B cell (primary cell): ENCODE measurements around the gene NFILZ. TPM values are rescaled to one million over a fixed set of nuclear protein-coding genes. Genes with fewer than 3 reads are reported as not detected.

ENCODE experiments used
- ATAC-seq: fragments of 200-7000 bp; cut with Tn5 transposase; one replicate; pipeline ENCODE4 v1.10.0; 2021; ENCODE audit warnings: low read depth, mild to moderate bottlenecking, moderate number of reproducible peaks, moderate library complexity
- CTCF ChIA-PET: fragments of 350-600 bp; sonication (Branson Sonifier 250); formaldehyde crosslinking; loops from one replicate; lab custom pipeline; 2021; ENCODE audit warnings: antibody characterized with exemption, inconsistent platforms; lab: Charles Lee
- POLR2A ChIA-PET: fragments of 350-600 bp; sonication (Branson Sonifier 250); formaldehyde crosslinking; loops from one replicate; lab custom pipeline; 2021; ENCODE audit warnings: antibody characterized with exemption; lab: Charles Lee
- DNase-seq: peaks from one replicate; pipeline ENCODE4 v3.0.0; 2013
- H2AFZ ChIP-seq: 2 replicates; pipeline ENCODE4 v1.6.1; 2012; ENCODE audit warnings: mild to moderate bottlenecking, low read depth, low read length; ENCODE audit not compliant: insufficient read depth, poor library complexity, severe bottlenecking
- H3K27ac ChIP-seq, 2 donors: 1 replicate in 1 of 2; 2 replicates in 1 of 2; pipeline ENCODE4 v1.5.1; 2012 to 2013; ENCODE audit warnings: low read length in 2 of 2, mild to moderate bottlenecking in 2 of 2, moderate library complexity in 1 of 2
- H3K27me3 ChIP-seq, 4 experiments: fragments of 200-600 bp in 1 of 4; sonication (generic) in 1 of 4; replicated peaks in 1 of 4; 1 replicate in 2 of 4; 2 replicates in 2 of 4; pipeline versions ENCODE4 v1.6.1 to v1.7.0; 2013 to 2016; ENCODE audit warnings: low read length in 3 of 4, mild to moderate bottlenecking in 2 of 4, mixed read lengths in 1 of 4, moderate library complexity in 1 of 4; ENCODE audit not compliant: insufficient read depth in 4 of 4, control insufficient read depth in 3 of 4; ENCODE audit errors: control extremely low read depth in 1 of 4
- H3K36me3 ChIP-seq, 2 experiments: replicated peaks in 1 of 2; 1 replicate in 1 of 2; 2 replicates in 1 of 2; pipeline versions ENCODE4 v1.6.1 to v1.7.1; 2013; ENCODE audit warnings: low read length in 1 of 2; ENCODE audit not compliant: insufficient read depth in 2 of 2, control insufficient read depth in 1 of 2; ENCODE audit errors: control extremely low read depth in 1 of 2, extremely low read depth in 1 of 2
- H3K4me1 ChIP-seq, 2 donors: fragments of 200-600 bp in 1 of 2; sonication (generic) in 1 of 2; 1 replicate in 1 of 2; 2 replicates in 1 of 2; pipeline versions ENCODE4 v1.5.1 to v1.6.1; 2013 to 2017; ENCODE audit warnings: low read length in 2 of 2; ENCODE audit not compliant: control insufficient read depth in 2 of 2, insufficient read depth in 2 of 2
- H3K4me2 ChIP-seq: replicated peaks from 2 replicates; pipeline ENCODE3; 2012; ENCODE audit warnings: mild to moderate bottlenecking, low read depth, low read length; ENCODE audit not compliant: poor library complexity, severe bottlenecking
- H3K4me3 ChIP-seq, 5 experiments: fragments of 200-600 bp in 1 of 5; sonication (generic) in 1 of 5; 1 replicate in 3 of 5; 2 replicates in 2 of 5; pipeline versions ENCODE4 v1.5.1 to v1.7.0; 2011 to 2016; ENCODE audit warnings: low read length in 4 of 5, mild to moderate bottlenecking in 4 of 5, low read depth in 2 of 5, control low read depth in 1 of 5, moderate library complexity in 1 of 5; ENCODE audit not compliant: insufficient read depth in 1 of 5; ENCODE audit errors: control extremely low read depth in 1 of 5, extremely low read depth in 1 of 5
- H3K79me2 ChIP-seq: fragments of 200-600 bp; sonication (generic); one replicate; pipeline ENCODE4 v1.6.0; 2016; ENCODE audit warnings: low read length; ENCODE audit not compliant: control insufficient read depth, insufficient read depth
- H3K9ac ChIP-seq: fragments of 200-600 bp; sonication (generic); 2 replicates; pipeline ENCODE4 v1.6.1; 2017; ENCODE audit warnings: mild to moderate bottlenecking, low read length, moderate library complexity
- H3K9me3 ChIP-seq, 3 donors: one replicate each; pipeline versions ENCODE4 v1.6.1 to v1.7.1; 2013; ENCODE audit warnings: low read length in 2 of 3; ENCODE audit not compliant: control insufficient read depth in 2 of 3, insufficient read depth in 1 of 3; ENCODE audit errors: control extremely low read depth in 1 of 3
- H4K20me1 ChIP-seq: 2 replicates; pipeline ENCODE4 v1.6.0; 2012; ENCODE audit warnings: mild to moderate bottlenecking, low read length; ENCODE audit not compliant: insufficient read depth, control insufficient read depth, poor library complexity, severe bottlenecking
- H3K27ac Mint-ChIP-seq: one replicate; pipeline ENCODE4 v1.8.0; 2021; ENCODE audit warnings: mixed read lengths
- H3K27me3 Mint-ChIP-seq: one replicate; pipeline ENCODE4 v1.8.0; 2021; ENCODE audit warnings: mixed read lengths
- H3K4me1 Mint-ChIP-seq: one replicate; pipeline ENCODE4 v1.8.0; 2021; ENCODE audit warnings: mixed read lengths
- H3K4me3 Mint-ChIP-seq: one replicate; pipeline ENCODE4 v1.8.0; 2021; ENCODE audit warnings: mixed read lengths
- H3K9me3 Mint-ChIP-seq: one replicate; pipeline ENCODE4 v1.8.0; 2022; ENCODE audit warnings: mixed read lengths; ENCODE audit not compliant: insufficient read depth
- EZH2 ChIP-seq: IDR thresholded peaks from 2 replicates; pipeline ENCODE4 v1.6.1; 2012; ENCODE audit warnings: borderline replicate concordance, low read depth, mild to moderate bottlenecking, moderate library complexity, low read length; ENCODE audit not compliant: insufficient read depth, poor library complexity, severe bottlenecking
- WGBS: methylation state at CpG from one replicate; pipeline ENCODE4 v1.1.5; 2013; ENCODE audit warnings: missing lambda C conversion rate; ENCODE audit not compliant: insufficient coverage; 5-methylcytosine and 5-hydroxymethylcytosine counted together
- intact Hi-C: fragments of 100-400 bp; cut with micrococcal nuclease; formaldehyde crosslinking; loops from one replicate; pipeline ENCODE4 v1.10.0; 2022
- polyA plus RNA-seq: library from polyadenylated mRNA; depleted of rRNA; stranded (reverse); fragments of >200 nt; gene quantifications from 2 replicates; pipeline ENCODE4 v1.2.3, GENCODE V29; 2012
- total RNA-seq, 2 donors: library from RNA; stranded (reverse); fragments of 120-200 nt in 1 of 2; gene quantifications; 1 replicate in 1 of 2; 2 replicates in 1 of 2; pipeline versions ENCODE4 v1.2.3 to v1.2.4, GENCODE V29; 2013 to 2022
- TF ChIP-seq, protein P1 (sequence below): fragments of 200-600 bp; IDR thresholded peaks from one replicate; pipeline ENCODE4 v1.8.0; 2022; ENCODE audit warnings: antibody characterized with exemption, mild to moderate bottlenecking

The NFILZ gene
- total and polyA plus RNA-seq, 2 donors (not counting 1 experiment from before 2014, with no cell fraction given) = not detected

DNA sequence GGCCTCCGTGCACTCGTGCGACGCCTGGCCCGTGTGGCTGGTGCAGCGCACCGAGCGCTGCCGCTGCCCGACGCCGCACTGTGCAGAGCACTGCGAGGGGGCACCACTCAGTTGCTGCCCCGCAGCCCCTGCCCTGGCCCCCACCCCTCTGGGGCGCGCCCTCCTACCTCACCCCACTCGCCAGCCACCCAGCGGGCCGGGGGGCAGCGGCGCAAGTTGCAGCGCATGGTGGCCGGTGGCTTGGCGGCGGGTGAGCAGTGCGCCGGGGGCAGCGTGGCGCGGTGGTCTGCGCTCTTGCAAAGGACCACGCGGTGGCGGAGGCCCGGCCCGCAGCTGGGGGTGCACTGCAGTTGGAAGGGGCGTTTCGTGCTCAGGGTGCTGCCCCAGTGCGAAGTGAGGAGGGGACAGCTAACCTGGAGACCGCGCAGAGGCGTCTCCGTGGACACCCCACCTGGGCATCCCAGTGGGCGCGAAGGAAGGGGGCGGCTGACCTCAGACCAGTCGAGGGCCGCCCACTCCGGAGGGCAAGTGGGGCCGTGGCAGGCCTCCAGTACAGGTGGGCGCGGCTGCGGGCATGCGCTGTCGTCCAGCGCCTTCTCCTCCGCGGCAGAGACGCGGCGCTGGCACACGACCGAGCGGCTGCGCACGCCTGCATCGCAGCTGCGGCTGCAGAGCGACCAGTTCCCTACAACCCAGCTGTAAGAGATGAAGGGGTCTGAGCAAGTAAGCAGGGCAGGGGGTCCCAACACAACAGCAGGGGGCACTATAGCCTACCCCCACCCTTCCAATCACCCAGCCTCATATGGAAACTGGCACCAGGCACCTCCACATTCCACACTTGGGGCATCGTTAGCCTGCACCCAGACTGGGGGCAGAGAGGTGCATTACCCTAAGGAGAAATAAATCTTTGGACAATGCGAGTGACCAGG, 45.2 kb upstream of the NFILZ start:
- 94% methylated on average over 66 of the region's 71 CpGs for WGBS
- CTCF ChIA-PET = interaction anchor here (0.8 to 2.0 kb wide), 2 partner anchors 42 to 232 kb away, joined by 3 to 8 read pairs; no protein-coding TSS in a partner anchor

More for the DNA sequence above, 45.2 kb upstream of the NFILZ start:
- H2AFZ ChIP-seq = no peak overlapping the region
- H3K27ac ChIP-seq = no peak overlapping the region
- no peaks in the 10 kb centered on the region for H3K9me3 Mint-ChIP-seq
- no peak overlapping the region for H3K4me2 ChIP-seq
- POLR2A ChIA-PET = no interaction called here
- H3K27me3 ChIP-seq = no peaks in the 10 kb centered on the region
- ATAC-seq (no peak), DNase-seq (no peak)
- no peak overlapping the region for H3K9ac ChIP-seq
- H3K4me3 ChIP-seq = no peak overlapping the region
- no peak overlapping the region for H3K27ac Mint-ChIP-seq
- H3K4me3 Mint-ChIP-seq = no peak overlapping the region
- H3K36me3 ChIP-seq = no peaks in the 10 kb centered on the region
- peaks cover 4% of the 10 kb centered on the region for H3K4me1 Mint-ChIP-seq
- peaks cover 0 to 9% of the 10 kb centered on the region in 2 donors for H3K4me1 ChIP-seq
- intact Hi-C loops = loop anchor here (5.0 kb wide), 2 partner anchors 107 to 247 kb away; partner anchors contain the start of genes MBD3L1 and ZNF558
- peaks cover 3% of the 10 kb centered on the region for H3K27me3 Mint-ChIP-seq
- H3K79me2 ChIP-seq = peaks cover 5% of the 10 kb centered on the region
- H4K20me1 ChIP-seq = no peaks in the 10 kb centered on the region
- TF ChIP-seq, protein P1, sequence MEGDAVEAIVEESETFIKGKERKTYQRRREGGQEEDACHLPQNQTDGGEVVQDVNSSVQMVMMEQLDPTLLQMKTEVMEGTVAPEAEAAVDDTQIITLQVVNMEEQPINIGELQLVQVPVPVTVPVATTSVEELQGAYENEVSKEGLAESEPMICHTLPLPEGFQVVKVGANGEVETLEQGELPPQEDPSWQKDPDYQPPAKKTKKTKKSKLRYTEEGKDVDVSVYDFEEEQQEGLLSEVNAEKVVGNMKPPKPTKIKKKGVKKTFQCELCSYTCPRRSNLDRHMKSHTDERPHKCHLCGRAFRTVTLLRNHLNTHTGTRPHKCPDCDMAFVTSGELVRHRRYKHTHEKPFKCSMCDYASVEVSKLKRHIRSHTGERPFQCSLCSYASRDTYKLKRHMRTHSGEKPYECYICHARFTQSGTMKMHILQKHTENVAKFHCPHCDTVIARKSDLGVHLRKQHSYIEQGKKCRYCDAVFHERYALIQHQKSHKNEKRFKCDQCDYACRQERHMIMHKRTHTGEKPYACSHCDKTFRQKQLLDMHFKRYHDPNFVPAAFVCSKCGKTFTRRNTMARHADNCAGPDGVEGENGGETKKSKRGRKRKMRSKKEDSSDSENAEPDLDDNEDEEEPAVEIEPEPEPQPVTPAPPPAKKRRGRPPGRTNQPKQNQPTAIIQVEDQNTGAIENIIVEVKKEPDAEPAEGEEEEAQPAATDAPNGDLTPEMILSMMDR = no peak
- TF ChIP-seq EZH2 = no peak
- peaks cover 0 to 5% (median 0%) of the 10 kb centered on the region in 3 donors for H3K9me3 ChIP-seq
